ENCODE results near the gene E4F1. TPM values are rescaled to one million over a fixed set of nuclear protein-coding genes. Genes with fewer than 3 reads are reported as not detected.
A peak's percentile ranks its signal among the peaks of the same experiment; 100 is the strongest.

The E4F1 gene
- total and polyA plus RNA-seq, 2 of the 8 experiments (the other 6 are each of a cell fraction or from before 2014, with no cell fraction given), result 22.2 to 27.0 TPM

- no peak overlapping the region for H2BK12ac ChIP-seq (ENCODE audit: low read depth, low read length)
- no peak overlapping the region for H3K18ac ChIP-seq (ENCODE audit: extremely low read depth, low read length)
- H3K9me3 ChIP-seq (ENCODE audit: insufficient read depth in 2 of 2, low read depth in 1 of 2, low read length in 1 of 2), result no peaks in the 10 kb centered on the region
- no peak overlapping the region for H4K8ac ChIP-seq (ENCODE audit: extremely low read depth, insufficient read depth, low read length)
- no peak overlapping the region for H3K4ac ChIP-seq (replicated peaks; ENCODE audit: insufficient read length, low read depth, low read length)
- no peaks in the 10 kb centered on the region; a peak in 1 of 7 replicates for H3K27me3 ChIP-seq (replicated peaks in 1 of 4; ENCODE audit: control insufficient read depth in 3 of 4, extremely low read depth in 1 of 4, insufficient read depth in 3 of 4, low read length in 3 of 4)
- peaks cover 0 to 7% (median 2%) of the 10 kb centered on the region in 4 experiments; a peak in 4 of 7 replicates for H3K4me1 ChIP-seq (replicated peaks in 1 of 4; ENCODE audit: control insufficient read depth in 3 of 4, insufficient read depth in 4 of 4, low read length in 3 of 4)
- H4K91ac ChIP-seq (replicated peaks; ENCODE audit: insufficient read length, low read length), result no peak overlapping the region
- H3K79me2 ChIP-seq (ENCODE audit: control insufficient read depth in 1 of 2, insufficient read depth in 2 of 2, low read length in 2 of 2), result no peaks in the 10 kb centered on the region
- 96% methylated on average over 16 of the region's 31 CpGs; no CpG with 5 or more reads in 1 of the 2 experiments for WGBS, 2 experiments (ENCODE audit: extremely low coverage in 1 of 2, insufficient coverage in 1 of 2, insufficient read length in 1 of 2, insufficient replicate concordance in 2 of 2, low coverage in 1 of 2, low lambda C conversion rate in 2 of 2, missing lambda C conversion rate in 1 of 2)
- H3K27ac ChIP-seq (ENCODE audit: low read depth, low read length), result no peak overlapping the region
- no peak overlapping the region for H3K4me2 ChIP-seq (ENCODE audit: insufficient read depth in 1 of 2, low read depth in 2 of 2, low read length in 2 of 2)
- H3K14ac ChIP-seq (ENCODE audit: insufficient read length), result no peak overlapping the region
- ChIA-PET POLR2A (ENCODE audit: partially characterized antibody) (interaction anchor here (1.2 to 2.5 kb wide), 5 partner anchors 9 to 73 kb away, joined by 3 to 11 read pairs (median 5); partner anchors contain the start of gene ECI1), CTCF (ENCODE audit: partially characterized antibody) (no interaction called here)
- FAIRE-seq (no peak), DNase-seq (ENCODE audit: low read depth in 1 of 2, low spot score in 2 of 2) (no peak)
- H3K56ac ChIP-seq (replicated peaks; ENCODE audit: insufficient read length, low read depth, low read length), result no peak overlapping the region
- H4K5ac ChIP-seq (ENCODE audit: insufficient read length, low read depth, low read length), result no peak overlapping the region
- H3K4me3 ChIP-seq (ENCODE audit: extremely low read depth in 1 of 4, insufficient read depth in 2 of 4, low read depth in 3 of 4, low read length in 4 of 4), result peak overlapping the region in 1 of 4 experiments; percentile 26; a peak in 1 of 8 replicates
- H2BK5ac ChIP-seq (ENCODE audit: low read depth, low read length), result no peak overlapping the region
- peaks cover 2 to 17% of the 10 kb centered on the region in 2 experiments for H4K20me1 ChIP-seq (replicated peaks in 1 of 2; ENCODE audit: control insufficient read depth in 1 of 2, insufficient read depth in 2 of 2, low read length in 2 of 2)
- no peaks in the 10 kb centered on the region for H3K79me1 ChIP-seq (ENCODE audit: low read depth, low read length)
- H3K23ac ChIP-seq (ENCODE audit: insufficient read length), result no peak overlapping the region
- H3K9ac ChIP-seq (replicated peaks in 1 of 4; ENCODE audit: extremely low read depth in 1 of 4, low read depth in 3 of 4, low read length in 3 of 4), result no peak overlapping the region
- no peak overlapping the region for H2BK20ac ChIP-seq (ENCODE audit: low read length)
- H2AK5ac ChIP-seq (ENCODE audit: low read depth, low read length), result no peak overlapping the region
- no peak overlapping the region for H2AFZ ChIP-seq (ENCODE audit: low read length)
- H3K23me2 ChIP-seq (ENCODE audit: low read depth, low read length), result peaks cover 2% of the 10 kb centered on the region; the same call in 1 of the 2 replicates
- H3K36me3 ChIP-seq (ENCODE audit: control insufficient read depth in 2 of 4, insufficient read depth in 4 of 4, low read length in 3 of 4), result peaks cover 11 to 32% (median 17%) of the 10 kb centered on the region in 4 experiments; a peak in 7 of 8 replicates
- no peak overlapping the region for H2BK15ac ChIP-seq (ENCODE audit: low read length)
- no peak overlapping the region for H2BK120ac ChIP-seq (replicated peaks; ENCODE audit: low read depth, low read length)
- TF ChIP-seq BCL11A (IDR thresholded peaks at IDR 0.05; ENCODE audit: low read depth in 2 of 2, low read length in 2 of 2) (no peak), SIX5 (IDR thresholded peaks at IDR 0.05; ENCODE audit: low read depth, low read length) (no peak), EZH2 (IDR thresholded peaks at IDR 0.05; ENCODE audit: low read depth, low read length, severe bottlenecking) (no peak), CBX5 (IDR thresholded peaks at IDR 0.05; ENCODE audit: low read depth, low read length) (no peak), BRCA1 (IDR thresholded peaks at IDR 0.05; ENCODE audit: low read depth, low read length) (no peak), KDM1A (IDR thresholded peaks at IDR 0.05; ENCODE audit: borderline replicate concordance, low read length) (no peak), CHD1 (IDR thresholded peaks at IDR 0.05; ENCODE audit: low read depth, low read length) (no peak), CHD2 (IDR thresholded peaks at IDR 0.05; ENCODE audit: low read length) (no peak), SIN3A (conservative IDR thresholded peaks at IDR 0.05 in 1 of 2, IDR thresholded peaks at IDR 0.05 in 1 of 2; ENCODE audit: low read depth in 1 of 2, low read length in 2 of 2) (no peak), RXRA (IDR thresholded peaks at IDR 0.05; ENCODE audit: insufficient read depth, low read depth, low read length) (no peak), TAF7 (optimal IDR thresholded peaks at IDR 0.05; ENCODE audit: borderline replicate concordance, low read depth, low read length) (no peak), RFX5 (IDR thresholded peaks at IDR 0.05; ENCODE audit: borderline replicate concordance, low read depth, low read length) (no peak), BACH1 (IDR thresholded peaks at IDR 0.05; ENCODE audit: low read length) (no peak), TCF12 (IDR thresholded peaks at IDR 0.05; ENCODE audit: low read depth, low read length) (no peak), CEBPB (IDR thresholded peaks at IDR 0.05; ENCODE audit: low read depth, low read length) (no peak)
These were observed 43.8 kb upstream of the E4F1 start for GRCh38 chr16:2179576-2179975.
